Bronchial epithelial cell (primary cell): ENCODE measurements around the gene MAPKAPK5. TPM values are rescaled to one million over a fixed set of nuclear protein-coding genes. Genes with fewer than 3 reads are reported as not detected.

Experiments used
- DNase-seq: peaks from one replicate; pipeline ENCODE4 v3.0.0-alpha.2; 2010; ENCODE audit warnings: low read depth
- FAIRE-seq: peaks from 2 replicates; lab custom pipeline; 2011; peaks lifted over from hg19 to GRCh38; lab: Jason Lieb, UNC
- H3K27me3 ChIP-seq: 2 replicates; pipeline ENCODE4 v1.5.1; 2011; ENCODE audit warnings: low read length; ENCODE audit not compliant: control insufficient read depth, insufficient read depth
- H3K36me3 ChIP-seq: 2 replicates; pipeline ENCODE4 v1.5.1; 2011; ENCODE audit warnings: low read length; ENCODE audit not compliant: control insufficient read depth, insufficient read depth
- H3K4me3 ChIP-seq: 2 replicates; pipeline ENCODE4 v1.5.1; 2011; ENCODE audit warnings: mild to moderate bottlenecking, low read depth, low read length, control low read depth
- total RNA-seq: library from RNA; depleted of rRNA; stranded (reverse); fragments of >200 nt; gene quantifications from 2 replicates; pipeline ENCODE4 v1.2.1, GENCODE V29; 2014
- TF ChIP-seq, protein P1 (sequence below): IDR thresholded peaks from 2 replicates; pipeline ENCODE4 v1.5.1; 2011; ENCODE audit warnings: mild to moderate bottlenecking, moderate library complexity, low read length, control low read depth, inconsistent platforms; ENCODE audit not compliant: insufficient read depth, severe bottlenecking

MAPKAPK5 gene
- total RNA-seq, 1 donor from 2014 or later: 45.5 TPM

DNA sequence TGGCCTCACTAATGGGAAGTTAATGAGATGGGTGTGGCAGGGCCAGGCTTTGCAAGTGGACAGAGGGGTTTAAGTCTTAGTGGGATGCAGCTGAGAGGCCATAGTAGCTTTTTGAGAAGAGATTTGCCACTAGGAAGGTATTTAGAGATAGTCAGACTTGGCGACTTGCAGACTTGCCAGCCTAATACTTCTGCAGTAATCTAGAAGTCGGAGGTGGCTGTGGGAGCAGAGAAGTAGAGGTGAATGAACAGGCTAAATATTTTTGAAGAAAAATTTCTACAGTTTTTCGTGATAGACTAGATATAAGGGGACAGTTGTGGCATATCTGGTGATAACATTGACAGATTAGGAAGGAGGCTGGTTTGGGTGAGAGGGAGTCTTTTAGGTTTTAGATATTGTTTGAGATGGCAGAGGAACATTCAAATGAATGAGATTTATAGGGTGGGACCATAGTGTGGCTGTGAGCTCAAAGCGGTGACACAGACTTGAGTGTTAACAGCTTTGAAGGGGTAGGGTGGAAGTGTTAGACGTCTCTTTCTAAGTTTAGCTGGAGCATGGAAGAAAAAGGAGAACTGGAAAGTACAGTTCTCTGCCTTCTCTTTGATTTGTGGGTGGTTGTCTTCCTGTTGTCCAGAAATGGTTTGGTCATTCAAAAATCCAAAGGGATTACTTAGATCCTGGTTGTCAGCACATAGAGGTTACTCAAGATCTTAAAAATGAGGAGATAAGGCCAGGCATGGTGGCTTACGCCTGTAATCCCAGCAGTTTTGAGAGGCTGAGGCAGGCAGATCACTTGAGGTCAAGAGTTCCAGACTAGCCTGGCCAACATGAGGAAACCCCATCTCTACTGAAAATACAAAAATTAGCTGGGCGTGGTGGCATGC is 44.9 kb downstream of the MAPKAPK5 start:
- DNase-seq: no peak
- Histone ChIP-seq H3K4me3 (no peak overlapping the region), H3K36me3 (peaks cover 24% of the 10 kb centered on the region), H3K27me3 (no peaks in the 10 kb centered on the region)
- TF ChIP-seq, protein P1, sequence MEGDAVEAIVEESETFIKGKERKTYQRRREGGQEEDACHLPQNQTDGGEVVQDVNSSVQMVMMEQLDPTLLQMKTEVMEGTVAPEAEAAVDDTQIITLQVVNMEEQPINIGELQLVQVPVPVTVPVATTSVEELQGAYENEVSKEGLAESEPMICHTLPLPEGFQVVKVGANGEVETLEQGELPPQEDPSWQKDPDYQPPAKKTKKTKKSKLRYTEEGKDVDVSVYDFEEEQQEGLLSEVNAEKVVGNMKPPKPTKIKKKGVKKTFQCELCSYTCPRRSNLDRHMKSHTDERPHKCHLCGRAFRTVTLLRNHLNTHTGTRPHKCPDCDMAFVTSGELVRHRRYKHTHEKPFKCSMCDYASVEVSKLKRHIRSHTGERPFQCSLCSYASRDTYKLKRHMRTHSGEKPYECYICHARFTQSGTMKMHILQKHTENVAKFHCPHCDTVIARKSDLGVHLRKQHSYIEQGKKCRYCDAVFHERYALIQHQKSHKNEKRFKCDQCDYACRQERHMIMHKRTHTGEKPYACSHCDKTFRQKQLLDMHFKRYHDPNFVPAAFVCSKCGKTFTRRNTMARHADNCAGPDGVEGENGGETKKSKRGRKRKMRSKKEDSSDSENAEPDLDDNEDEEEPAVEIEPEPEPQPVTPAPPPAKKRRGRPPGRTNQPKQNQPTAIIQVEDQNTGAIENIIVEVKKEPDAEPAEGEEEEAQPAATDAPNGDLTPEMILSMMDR: no peak
- FAIRE-seq: no peak

DNA sequence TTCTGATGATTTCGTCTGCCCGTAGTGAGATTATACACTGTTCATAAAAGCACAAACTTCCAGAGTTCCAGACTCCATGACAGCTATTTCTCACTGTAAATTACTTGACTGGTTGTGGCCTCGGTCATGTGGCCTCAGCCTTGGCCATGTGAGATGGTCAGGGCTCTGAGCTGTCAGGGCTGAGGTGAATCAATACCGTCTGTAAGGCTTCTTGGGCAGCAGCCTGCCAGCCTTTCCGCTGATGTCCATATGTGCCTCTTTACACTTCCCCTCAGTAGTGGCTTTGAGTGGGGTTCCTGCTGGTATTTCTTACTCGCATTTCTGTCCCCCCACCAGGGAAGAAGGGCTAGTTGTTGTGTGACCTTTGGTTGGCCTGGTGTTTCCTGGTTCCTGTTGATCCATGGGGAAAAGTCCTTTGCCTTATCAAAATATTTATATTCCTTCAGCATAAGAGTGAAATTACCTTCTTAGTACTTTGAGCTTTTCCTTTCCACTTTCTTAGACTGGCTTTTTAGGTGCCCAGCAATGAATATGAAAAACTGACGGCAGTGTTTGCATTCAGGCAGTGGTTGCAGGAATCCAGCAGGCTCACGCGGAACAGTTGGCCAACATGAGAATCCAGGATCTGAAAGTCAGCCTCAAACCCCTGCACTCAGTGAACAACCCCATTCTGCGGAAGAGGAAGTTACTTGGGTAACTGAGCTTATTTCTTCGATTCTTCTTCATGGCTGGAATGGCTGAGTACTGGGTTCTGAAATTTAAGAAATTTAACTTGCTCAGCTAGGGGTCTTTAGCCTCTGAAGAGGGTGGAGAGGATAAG is 46.1 kb downstream of the MAPKAPK5 start:
- H3K4me3 ChIP-seq: no peak overlapping the region
- H3K36me3 ChIP-seq: peaks cover 22% of the 10 kb centered on the region
- TF ChIP-seq, protein P1: no peak
- DNase-seq: no peak
- no peaks in the 10 kb centered on the region for H3K27me3 ChIP-seq
- FAIRE-seq: no peak

DNA sequence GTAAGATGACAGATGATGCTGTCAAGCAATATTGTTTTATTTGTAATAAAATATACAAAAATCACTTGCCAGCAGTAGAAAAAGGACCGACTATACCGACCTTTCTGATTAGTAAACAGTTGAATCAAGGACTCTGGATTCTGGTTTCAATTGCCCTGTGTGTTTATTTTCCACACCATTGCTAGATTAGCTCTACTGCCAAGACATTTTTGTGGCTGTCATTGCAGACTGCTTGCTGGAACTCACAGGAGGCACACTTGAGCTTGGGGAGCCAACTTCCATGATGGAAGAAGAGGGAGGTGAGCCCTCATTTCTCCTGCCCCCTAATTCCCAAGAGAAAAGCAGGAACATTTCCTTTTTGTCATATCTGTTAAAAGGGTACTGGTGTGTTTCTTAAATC is 51.3 kb downstream of the MAPKAPK5 start:
- FAIRE-seq: no peak
- Histone ChIP-seq H3K4me3 (no peak overlapping the region), H3K27me3 (no peaks in the 10 kb centered on the region), H3K36me3 (peaks cover 13% of the 10 kb centered on the region)
- no peak for DNase-seq
- TF ChIP-seq, protein P1: no peak

DNA sequence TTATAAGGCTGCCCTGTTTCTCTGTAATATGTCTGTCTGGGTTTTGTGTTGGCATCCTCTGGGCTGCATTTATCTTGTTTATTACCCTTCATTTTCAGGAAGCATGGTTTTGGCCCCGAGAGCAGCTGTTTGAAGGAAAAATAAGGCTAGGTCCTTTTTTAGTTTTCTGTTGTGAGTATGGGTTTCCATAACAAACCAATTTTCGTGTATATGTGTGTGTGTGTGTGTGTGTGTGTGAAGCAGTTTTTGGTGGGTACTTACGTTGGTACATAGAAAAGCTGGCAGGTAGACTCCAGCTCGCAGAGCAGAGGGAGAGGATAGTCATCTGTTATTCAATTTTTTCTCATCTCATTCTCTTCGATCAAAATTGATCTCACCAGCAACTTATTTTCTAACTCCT is 52.5 kb downstream of the MAPKAPK5 start:
- FAIRE-seq: no peak
- TF ChIP-seq, protein P1: no peak

DNA sequence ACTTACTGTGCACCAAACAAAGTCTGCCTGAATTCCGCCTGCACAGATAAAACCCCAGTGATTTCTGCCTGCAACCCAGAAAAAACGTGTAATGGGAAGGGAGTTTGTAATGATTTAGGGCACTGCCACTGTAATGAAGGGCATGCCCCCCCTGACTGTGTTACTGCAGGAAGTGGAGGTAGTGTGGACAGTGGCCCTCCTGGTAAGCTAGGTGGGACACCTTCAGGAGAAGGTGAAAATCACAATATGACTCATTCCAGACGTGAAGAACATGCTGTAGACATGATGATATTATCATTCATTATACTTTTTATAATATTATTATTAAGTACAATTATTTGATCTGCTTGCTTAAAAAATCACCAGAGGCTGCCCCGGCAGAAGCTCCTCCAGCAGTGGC is 59.2 kb downstream of the MAPKAPK5 start:
- no peaks in the 10 kb centered on the region for H3K27me3 ChIP-seq
- peaks cover 2% of the 10 kb centered on the region for H3K36me3 ChIP-seq
- H3K4me3 ChIP-seq: no peak overlapping the region
- peak; percentile 17 for DNase-seq
- no peak for FAIRE-seq
- TF ChIP-seq, protein P1: no peak

More for the DNA sequence above, 52.5 kb downstream of the MAPKAPK5 start:
- Histone ChIP-seq H3K4me3 (no peak overlapping the region), H3K36me3 (peaks cover 9% of the 10 kb centered on the region), H3K27me3 (no peaks in the 10 kb centered on the region)
- no peak for DNase-seq
